Gastroesophageal sphincter (tissue), 4 donors: ENCODE measurements around the gene TMEFF2. TPM values are rescaled to one million over a fixed set of nuclear protein-coding genes. Genes with fewer than 3 reads are reported as not detected.

ENCODE experiments used
- ATAC-seq: fragments of 150-250 bp; one replicate; pipeline ENCODE4 v1.9.1; 2016; ENCODE audit warnings: mild to moderate bottlenecking, moderate library complexity
- H3K27ac ChIP-seq, 4 donors: fragments of 200-600 bp; sonication (generic) in 3 of 4; 1 replicate in 3 of 4; 2 replicates in 1 of 4; pipeline ENCODE4 v1.5.1; 2016 to 2019
- H3K27me3 ChIP-seq: fragments of 200-600 bp; sonication (generic); one replicate; pipeline ENCODE4 v1.5.1; 2019
- H3K36me3 ChIP-seq, 2 donors: fragments of 200-600 bp; sonication (generic); one replicate each; pipeline ENCODE4 v1.5.1; 2019; ENCODE audit warnings: control low read depth in 1 of 2
- H3K4me1 ChIP-seq, 3 donors: fragments of 200-600 bp; sonication (generic); 1 replicate in 2 of 3; 2 replicates in 1 of 3; pipeline ENCODE4 v1.5.1; 2016 to 2019; ENCODE audit warnings: control low read depth in 2 of 3
- H3K4me3 ChIP-seq, 2 donors: fragments of 200-600 bp; sonication (generic); one replicate each; pipeline ENCODE4 v1.5.1; 2019; ENCODE audit warnings: mild to moderate bottlenecking in 1 of 2, moderate library complexity in 1 of 2
- H3K9me3 ChIP-seq, 3 donors: fragments of 200-600 bp; sonication (generic); one replicate each; pipeline ENCODE4 v1.5.1; 2017 to 2019; ENCODE audit warnings: control low read depth in 2 of 3
- CTCF ChIP-seq, 4 experiments: fragments of 200-600 bp in 2 of 4; fragments of 450-650 bp in 2 of 4; sonication (generic) in 1 of 4; IDR thresholded peaks; one replicate each; pipeline ENCODE4 v1.5.1; 2017 to 2019; ENCODE audit warnings: antibody characterized with exemption in 4 of 4, mild to moderate bottlenecking in 2 of 4, moderate library complexity in 2 of 4
- EP300 ChIP-seq: sonication (generic); formaldehyde crosslinking; IDR thresholded peaks from one replicate; pipeline ENCODE4 v1.6.1; 2017; ENCODE audit warnings: antibody characterized with exemption, mild to moderate bottlenecking
- POLR2A ChIP-seq, 2 donors: fragments of 450-650 bp; IDR thresholded peaks; one replicate each; pipeline ENCODE4 v1.6.1; 2017; ENCODE audit warnings: antibody characterized with exemption in 2 of 2, mild to moderate bottlenecking in 2 of 2, moderate library complexity in 1 of 2
- POLR2AphosphoS5 ChIP-seq: sonication (generic); formaldehyde crosslinking; IDR thresholded peaks from one replicate; pipeline ENCODE4 v1.6.1; 2017; ENCODE audit warnings: antibody characterized with exemption
- WGBS, 2 donors: methylation state at CpG; one replicate each; pipeline ENCODE4 v1.1.5; 2018; ENCODE audit warnings: low coverage in 1 of 2; 5-methylcytosine and 5-hydroxymethylcytosine counted together
- total RNA-seq, 4 donors: library from RNA; depleted of rRNA; stranded (reverse); fragments of >200 nt; gene quantifications; one replicate each; pipeline ENCODE4 v1.1.0, GENCODE V29; 2016

Gene TMEFF2
- total RNA-seq, 4 donors from 2014 or later, result 0.42 to 3.0 (median 0.83) TPM

GRCh38 chr2:192073878-192074277 is 120.9 kb downstream of the TMEFF2 start:
- no peaks in the 10 kb centered on the region for H3K27me3 ChIP-seq
- H3K9me3 ChIP-seq, result no peaks in the 10 kb centered on the region
- no peak overlapping the region for H3K27ac ChIP-seq
- ATAC-seq, result no peak
- no peak for TF ChIP-seq POLR2AphosphoS5
- TF ChIP-seq CTCF (IDR thresholded peaks at IDR 0.05), result no peak
- no peak for TF ChIP-seq POLR2A (IDR thresholded peaks at IDR 0.05)
- no peak for TF ChIP-seq EP300
- H3K36me3 ChIP-seq, result no peaks in the 10 kb centered on the region
- no peak overlapping the region for H3K4me3 ChIP-seq
- peaks cover 0 to 15% (median 2%) of the 10 kb centered on the region in 3 donors for H3K4me1 ChIP-seq

GRCh38 chr2:192072778-192073177 is 122.0 kb downstream of the TMEFF2 start:
- Histone ChIP-seq H3K4me3 (no peak overlapping the region), H3K9me3 (no peaks in the 10 kb centered on the region), H3K36me3 (no peaks in the 10 kb centered on the region), H3K27ac (no peak overlapping the region), H3K4me1 (peaks cover 0 to 15% (median 2%) of the 10 kb centered on the region in 3 donors), H3K27me3 (no peaks in the 10 kb centered on the region)
- 50 to 73% methylated on average over 1 of the region's 1 CpG for WGBS, 2 donors
- TF ChIP-seq CTCF (IDR thresholded peaks at IDR 0.05), result no peak
- no peak for TF ChIP-seq POLR2AphosphoS5
- no peak for TF ChIP-seq POLR2A (IDR thresholded peaks at IDR 0.05)
- TF ChIP-seq EP300, result no peak
- no peak for ATAC-seq

- Histone ChIP-seq H3K4me3 (no peak overlapping the region), H3K4me1 (peaks cover 0 to 15% (median 2%) of the 10 kb centered on the region in 3 donors), H3K27ac (no peak overlapping the region), H3K36me3 (no peaks in the 10 kb centered on the region), H3K9me3 (no peaks in the 10 kb centered on the region), H3K27me3 (no peaks in the 10 kb centered on the region)
- no peak for ATAC-seq
- 53 to 65% methylated on average over 2 of the region's 2 CpGs for WGBS, 2 donors
- TF ChIP-seq CTCF (IDR thresholded peaks at IDR 0.05), result no peak
- no peak for TF ChIP-seq POLR2A (IDR thresholded peaks at IDR 0.05)
- TF ChIP-seq POLR2AphosphoS5, result no peak
- TF ChIP-seq EP300, result no peak
Measured at GRCh38 chr2:192072261-192072660, 122.5 kb downstream of the TMEFF2 start.

- no peaks in the 10 kb centered on the region for H3K27me3 ChIP-seq
- WGBS, 2 donors, result 0 to 32% methylated on average over 1 of the region's 1 CpG
- no peak overlapping the region for H3K4me3 ChIP-seq
- no peak for ATAC-seq
- TF ChIP-seq CTCF (IDR thresholded peaks at IDR 0.05), result no peak
- no peak for TF ChIP-seq POLR2AphosphoS5
- no peak for TF ChIP-seq POLR2A (IDR thresholded peaks at IDR 0.05)
- no peak for TF ChIP-seq EP300
- H3K9me3 ChIP-seq, result no peaks in the 10 kb centered on the region
- peaks cover 0 to 15% (median 2%) of the 10 kb centered on the region in 3 donors for H3K4me1 ChIP-seq
- no peak overlapping the region for H3K27ac ChIP-seq
- H3K36me3 ChIP-seq, result no peaks in the 10 kb centered on the region
Measured at GRCh38 chr2:192070099-192070498, 124.6 kb downstream of the TMEFF2 start.

- TF ChIP-seq POLR2AphosphoS5 (no peak), EP300 (no peak), POLR2A (IDR thresholded peaks at IDR 0.05) (no peak), CTCF (IDR thresholded peaks at IDR 0.05) (no peak)
- H3K27me3 ChIP-seq, result no peaks in the 10 kb centered on the region
- no peak overlapping the region for H3K4me3 ChIP-seq
- no peak overlapping the region for H3K27ac ChIP-seq
- no peaks in the 10 kb centered on the region for H3K9me3 ChIP-seq
- 100% methylated on average over 1 of the region's 1 CpG for WGBS, 2 donors
- H3K4me1 ChIP-seq, result peaks cover 0 to 15% (median 2%) of the 10 kb centered on the region in 3 donors
- no peak for ATAC-seq
- H3K36me3 ChIP-seq, result no peaks in the 10 kb centered on the region
Measured at GRCh38 chr2:192069417-192069816, 125.3 kb downstream of the TMEFF2 start.
